ENCODE measurements around the gene IQSEC3.

DNA sequence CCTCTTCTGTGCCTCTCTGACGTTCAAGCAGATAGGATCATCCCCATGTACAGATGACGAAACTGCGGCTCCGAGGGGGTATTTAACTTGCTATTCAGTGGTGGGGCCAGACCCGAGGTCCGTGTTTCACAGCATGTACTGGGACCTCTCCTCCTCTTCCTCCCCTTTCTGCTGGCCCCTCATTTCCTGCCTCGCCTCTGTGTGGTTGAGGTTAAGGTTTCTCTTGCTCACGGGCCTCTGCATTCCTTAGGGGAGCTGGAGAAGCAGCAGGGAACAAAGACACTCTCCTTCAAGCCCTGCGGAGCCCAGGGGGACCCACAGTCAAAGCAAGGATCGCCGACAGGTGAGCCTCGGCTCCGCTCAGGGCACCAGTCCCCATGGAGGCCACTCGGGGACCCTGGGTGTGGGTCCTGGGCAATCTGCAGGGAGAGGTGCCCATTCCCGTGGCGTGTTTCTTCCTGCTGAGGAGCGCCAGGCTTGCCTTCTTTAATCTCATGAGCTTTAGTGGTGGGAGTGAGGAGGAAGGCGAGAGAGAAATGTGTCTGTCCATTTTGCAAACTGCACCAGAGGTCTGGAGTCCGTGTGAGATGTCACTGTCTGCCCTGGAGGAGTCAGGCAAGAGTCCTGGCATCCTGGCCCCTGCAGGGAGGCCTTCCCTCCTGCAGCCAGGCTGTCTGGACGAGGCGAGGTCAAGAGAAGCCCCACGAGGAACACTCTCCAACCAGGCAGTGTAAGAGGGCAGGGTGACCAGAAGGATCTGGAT lies 102.4 kb downstream of the IQSEC3 start:
- TF ChIP-seq, protein P1, sequence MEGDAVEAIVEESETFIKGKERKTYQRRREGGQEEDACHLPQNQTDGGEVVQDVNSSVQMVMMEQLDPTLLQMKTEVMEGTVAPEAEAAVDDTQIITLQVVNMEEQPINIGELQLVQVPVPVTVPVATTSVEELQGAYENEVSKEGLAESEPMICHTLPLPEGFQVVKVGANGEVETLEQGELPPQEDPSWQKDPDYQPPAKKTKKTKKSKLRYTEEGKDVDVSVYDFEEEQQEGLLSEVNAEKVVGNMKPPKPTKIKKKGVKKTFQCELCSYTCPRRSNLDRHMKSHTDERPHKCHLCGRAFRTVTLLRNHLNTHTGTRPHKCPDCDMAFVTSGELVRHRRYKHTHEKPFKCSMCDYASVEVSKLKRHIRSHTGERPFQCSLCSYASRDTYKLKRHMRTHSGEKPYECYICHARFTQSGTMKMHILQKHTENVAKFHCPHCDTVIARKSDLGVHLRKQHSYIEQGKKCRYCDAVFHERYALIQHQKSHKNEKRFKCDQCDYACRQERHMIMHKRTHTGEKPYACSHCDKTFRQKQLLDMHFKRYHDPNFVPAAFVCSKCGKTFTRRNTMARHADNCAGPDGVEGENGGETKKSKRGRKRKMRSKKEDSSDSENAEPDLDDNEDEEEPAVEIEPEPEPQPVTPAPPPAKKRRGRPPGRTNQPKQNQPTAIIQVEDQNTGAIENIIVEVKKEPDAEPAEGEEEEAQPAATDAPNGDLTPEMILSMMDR (IDR thresholded peaks at IDR 0.05), result no peak
- no peak for TF ChIP-seq POLR2A (IDR thresholded peaks at IDR 0.05)

All from heart left ventricle (tissue), 13 donors.